ENCODE measurements around the gene DGKZ.

DNA sequence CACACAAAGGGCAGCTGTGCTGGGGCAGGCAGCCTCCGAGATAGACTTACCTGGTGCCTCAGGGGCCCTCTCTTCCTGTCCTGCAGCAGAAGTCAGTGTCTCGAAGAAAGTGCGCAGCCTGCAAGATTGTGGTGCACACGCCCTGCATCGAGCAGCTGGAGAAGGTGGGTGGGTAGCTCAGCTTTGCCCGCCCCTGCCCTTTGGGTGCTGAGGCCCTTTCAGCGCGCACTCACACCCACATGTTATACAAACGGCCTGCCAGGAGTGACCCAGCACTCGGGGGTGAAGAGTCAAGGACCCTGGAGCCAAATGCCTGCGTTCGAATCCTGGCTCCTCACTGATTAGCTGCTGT, 20.6 kb downstream of the DGKZ start:
- TF ChIP-seq FOXA1 (IDR thresholded peaks at IDR 0.05) (no peak), SP1 (IDR thresholded peaks at IDR 0.05) (no peak), SUZ12 (IDR thresholded peaks at IDR 0.05) (no peak)

Measured in HEK293T (cell line).